NCI-H460 (cell line): Measurements from ENCODE around the gene TNFRSF1A. TPM values are rescaled to one million over a fixed set of nuclear protein-coding genes. Genes with fewer than 3 reads are reported as not detected.

ENCODE experiments used
- DNase-seq: peaks from one replicate; pipeline ENCODE4 v3.0.0-alpha.2; 2016; ENCODE audit warnings: low read depth; ENCODE audit errors: extremely low read depth
- small RNA-seq, 2 experiments: library from RNA; depleted of rRNA; stranded (forward); fragments of <200 nt; gene quantifications; one replicate each; pipeline ENCODE3, GENCODE V24; 2014
- total RNA-seq: library from RNA; depleted of rRNA; stranded (reverse); fragments of >200 nt; shearing (Covaris generic); gene quantifications from 2 replicates; pipeline ENCODE4 v1.2.3, GENCODE V29; 2014; rRNA removed

TNFRSF1A gene
- total RNA-seq, 1 experiment from 2014 or later: 190 TPM

- DNase-seq: no peak
Observed at GRCh38 chr12:6284273-6284672, 57.6 kb downstream of the TNFRSF1A start.

- no peak for DNase-seq
Observed at GRCh38 chr12:6282453-6282840, 59.4 kb downstream of the TNFRSF1A start.

GRCh38 chr12:6281081-6281809 lies 60.6 kb downstream of the TNFRSF1A start:
- no peak for DNase-seq

- no peak for DNase-seq
Observed at GRCh38 chr12:6280672-6281071, 61.2 kb downstream of the TNFRSF1A start.

- peak; percentile 75 for DNase-seq
Observed at GRCh38 chr12:6280053-6280469, 61.8 kb downstream of the TNFRSF1A start.

- peak; percentile 13 for DNase-seq
Observed at GRCh38 chr12:6279631-6280030, 62.2 kb downstream of the TNFRSF1A start.

- no peak for DNase-seq
Observed at GRCh38 chr12:6279256-6279628, 62.6 kb downstream of the TNFRSF1A start.

Small RNA genes within 50 kb of the gene (small RNA-seq; reads per million reads assigned to genes)
- 0 reads per million in 2 experiments for gene RN7SL391P

Other genes starting within 250 kb of the TNFRSF1A start
- gene VWF, start 217.4 kb downstream of the TNFRSF1A start, total RNA-seq: 0.02 and 0.06 TPM in 2 replicates
- 38.8 and 43.6 TPM in 2 replicates for gene CD9, start 141.7 kb downstream of the TNFRSF1A start, total RNA-seq
- not detected in 2 replicates for gene PLEKHG6, start 31.4 kb downstream of the TNFRSF1A start, total RNA-seq
- gene SCNN1A, start 33.5 kb upstream of the TNFRSF1A start, total RNA-seq: 0.29 and 1.7 TPM in 2 replicates
- 80.4 and 82.9 TPM in 2 replicates for gene LTBR, start 42.1 kb upstream of the TNFRSF1A start, total RNA-seq
- gene CD27, start 102.9 kb upstream of the TNFRSF1A start, total RNA-seq: not detected in 2 replicates
- 3.2 and 3.9 TPM in 2 replicates for gene TAPBPL, start 110.0 kb upstream of the TNFRSF1A start, total RNA-seq
- 10.7 and 14.3 TPM in 2 replicates for gene VAMP1, start 128.6 kb upstream of the TNFRSF1A start, total RNA-seq
- gene MRPL51, start 151.2 kb upstream of the TNFRSF1A start, total RNA-seq: 150 and 183 TPM in 2 replicates
- 60.2 and 68.4 TPM in 2 replicates for gene NCAPD2, start 152.0 kb upstream of the TNFRSF1A start, total RNA-seq
- gene GAPDH, start 192.4 kb upstream of the TNFRSF1A start, total RNA-seq: 9,568 and 10,591 TPM in 2 replicates
- 0.15 TPM in 1 of 2 replicates, not detected in the other for gene IFFO1, start 214.0 kb upstream of the TNFRSF1A start, total RNA-seq
- 54.0 and 58.2 TPM in 2 replicates for gene NOP2, start 226.2 kb upstream of the TNFRSF1A start, total RNA-seq